ENCODE results near the gene GLRA3.

GLRA3 gene

DNA sequence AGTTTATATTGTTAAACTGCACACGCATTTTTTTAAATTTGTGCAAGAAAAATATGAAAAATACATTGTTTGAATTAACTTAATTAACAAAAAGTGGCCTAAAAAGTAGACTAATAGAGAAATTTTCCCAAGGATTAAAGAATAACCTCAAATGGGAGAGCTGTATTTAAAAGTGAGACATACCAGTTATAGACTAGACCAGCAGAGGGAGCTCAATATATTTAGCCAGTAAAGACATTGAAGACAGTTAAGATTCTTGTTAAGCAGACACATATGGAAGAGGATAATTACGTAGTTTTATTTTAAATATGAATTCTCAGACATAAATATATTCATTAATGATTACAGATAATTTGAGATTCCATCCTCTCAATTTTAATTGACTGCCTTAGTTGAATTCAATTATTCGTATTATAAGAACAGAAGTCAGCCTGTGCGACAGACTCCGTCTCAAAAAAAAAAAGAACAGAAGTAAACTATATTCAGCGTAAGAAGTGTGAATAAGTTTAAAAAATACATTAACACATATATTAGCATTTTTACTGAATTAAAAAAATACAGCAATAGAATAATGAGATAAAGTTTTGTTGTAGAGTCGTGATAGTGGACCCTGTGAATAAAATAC lies 64.8 kb downstream of the GLRA3 start:
- DNase-seq, result no peak
- Mint-ChIP-seq H3K27me3 (no peaks in the 10 kb centered on the region), H3K27ac (no peak overlapping the region), H3K9me3 (no peaks in the 10 kb centered on the region), H3K4me3 (no peak overlapping the region), H3K36me3 (no peaks in the 10 kb centered on the region), H3K4me1 (no peaks in the 10 kb centered on the region)
- CTCF ChIA-PET, result interaction anchor here (0.7 to 2.0 kb wide), 7 partner anchors 12 to 774 kb away, joined by 3 to 8 read pairs (median 4); no protein-coding TSS in a partner anchor

DNA sequence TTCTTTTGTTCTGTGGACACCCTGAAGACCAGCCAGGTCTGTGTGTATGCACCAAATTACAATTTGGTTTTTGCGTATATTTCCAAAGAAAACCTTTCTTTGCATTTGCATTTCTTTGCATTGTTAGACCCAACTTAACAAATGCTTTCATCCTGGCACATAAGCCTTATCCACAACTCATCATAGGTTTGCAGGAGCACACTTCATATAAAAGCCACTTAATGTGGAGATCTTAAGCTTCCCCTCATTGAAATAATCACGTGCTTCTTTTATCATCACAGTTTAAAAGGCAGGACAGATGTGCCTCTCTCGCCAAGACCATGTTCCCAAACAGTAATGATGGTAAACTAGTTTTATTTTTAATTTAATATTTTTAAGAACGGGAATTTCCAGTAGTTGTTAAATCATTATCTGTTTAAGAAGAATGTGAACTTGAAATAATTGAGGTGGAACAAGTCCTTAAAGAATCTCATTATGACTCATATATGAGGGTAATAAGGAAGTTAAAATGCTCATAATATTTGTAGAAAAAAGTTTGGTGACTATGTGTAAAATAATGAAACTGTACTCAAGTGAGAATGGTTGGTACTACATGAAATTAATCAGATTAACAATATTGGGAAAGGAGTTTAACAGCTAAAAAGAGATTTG lies 65.5 kb downstream of the GLRA3 start:
- no peaks in the 10 kb centered on the region for H3K4me1 Mint-ChIP-seq
- no peak overlapping the region for H3K27ac Mint-ChIP-seq
- no peaks in the 10 kb centered on the region for H3K9me3 Mint-ChIP-seq
- H3K27me3 Mint-ChIP-seq, result no peaks in the 10 kb centered on the region
- CTCF ChIA-PET, result interaction anchor here (0.7 to 2.0 kb wide), 7 partner anchors 12 to 775 kb away, joined by 3 to 8 read pairs (median 4); no protein-coding TSS in a partner anchor
- H3K4me3 Mint-ChIP-seq, result no peak overlapping the region
- DNase-seq, result no peak
- H3K36me3 Mint-ChIP-seq, result no peaks in the 10 kb centered on the region

DNA sequence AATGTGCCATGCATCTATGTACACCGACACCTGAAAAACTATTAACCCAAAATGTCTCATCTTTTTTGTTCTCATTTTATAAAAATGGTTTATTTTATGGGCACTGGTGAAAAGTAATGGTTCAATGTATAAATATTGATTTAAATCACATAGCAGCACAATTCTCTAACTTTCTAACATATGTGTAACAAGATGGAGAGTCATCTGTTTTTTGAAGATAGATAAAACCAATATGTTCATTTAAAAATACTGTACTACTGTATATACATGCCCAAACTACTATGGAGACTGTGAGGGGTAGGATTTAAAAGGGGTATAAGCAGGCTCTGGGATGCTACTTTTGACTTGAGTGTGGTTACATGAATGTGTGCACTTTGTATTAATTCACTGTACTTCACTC lies 67.6 kb downstream of the GLRA3 start:
- DNase-seq, result no peak
- H3K4me1 Mint-ChIP-seq, result no peaks in the 10 kb centered on the region
- H3K9me3 Mint-ChIP-seq, result no peaks in the 10 kb centered on the region
- H3K4me3 Mint-ChIP-seq, result no peak overlapping the region
- CTCF ChIA-PET, result no interaction called here
- no peaks in the 10 kb centered on the region for H3K27me3 Mint-ChIP-seq
- no peaks in the 10 kb centered on the region for H3K36me3 Mint-ChIP-seq
- H3K27ac Mint-ChIP-seq, result no peak overlapping the region

DNA sequence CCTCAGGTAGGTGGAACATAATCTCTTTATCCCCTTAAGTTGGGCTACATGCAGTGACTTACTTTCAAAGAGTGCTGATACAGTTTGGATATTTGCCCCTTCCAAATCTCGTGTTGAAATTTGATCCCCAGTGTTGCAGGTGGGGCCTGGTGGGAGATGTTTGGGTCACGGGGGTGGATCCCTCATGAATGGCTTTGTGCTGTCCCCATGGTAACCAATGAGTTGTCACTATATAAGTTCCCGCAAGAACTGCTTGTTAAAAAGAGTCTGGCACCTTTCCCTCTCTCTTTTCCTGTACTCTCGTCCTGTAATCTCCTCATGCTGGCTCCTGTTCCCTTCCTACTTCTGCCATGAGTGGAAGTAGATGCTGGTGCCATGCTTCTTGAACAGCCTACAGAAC lies 71.3 kb downstream of the GLRA3 start:
- Mint-ChIP-seq H3K27me3 (no peaks in the 10 kb centered on the region), H3K4me1 (no peaks in the 10 kb centered on the region), H3K36me3 (no peaks in the 10 kb centered on the region), H3K4me3 (no peak overlapping the region), H3K27ac (no peak overlapping the region), H3K9me3 (no peaks in the 10 kb centered on the region)
- CTCF ChIA-PET, result no interaction called here
- DNase-seq, result no peak

DNA sequence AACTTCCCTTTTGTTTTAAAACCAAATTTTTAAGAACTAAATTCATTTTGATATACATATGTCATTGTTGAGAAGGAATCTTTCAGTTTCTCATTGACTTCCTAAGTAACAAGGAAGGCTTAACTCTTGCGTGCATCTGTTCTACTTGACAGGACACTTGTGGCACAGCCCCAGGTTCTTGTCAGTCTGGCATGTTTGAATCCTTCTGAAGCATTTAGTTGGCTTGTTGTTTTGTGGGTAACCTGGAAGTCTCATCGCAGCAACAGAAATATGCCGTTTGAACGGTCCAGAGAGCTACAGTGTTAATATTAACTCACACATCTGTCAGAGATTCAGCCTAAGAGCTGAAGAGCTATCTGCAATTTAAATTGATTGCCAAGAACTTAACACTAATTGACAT lies 76.0 kb downstream of the GLRA3 start:
- Mint-ChIP-seq H3K4me1 (no peaks in the 10 kb centered on the region), H3K27ac (no peak overlapping the region), H3K27me3 (no peaks in the 10 kb centered on the region), H3K36me3 (no peaks in the 10 kb centered on the region), H3K9me3 (no peaks in the 10 kb centered on the region), H3K4me3 (no peak overlapping the region)
- DNase-seq, result no peak
- CTCF ChIA-PET, result no interaction called here

DNA sequence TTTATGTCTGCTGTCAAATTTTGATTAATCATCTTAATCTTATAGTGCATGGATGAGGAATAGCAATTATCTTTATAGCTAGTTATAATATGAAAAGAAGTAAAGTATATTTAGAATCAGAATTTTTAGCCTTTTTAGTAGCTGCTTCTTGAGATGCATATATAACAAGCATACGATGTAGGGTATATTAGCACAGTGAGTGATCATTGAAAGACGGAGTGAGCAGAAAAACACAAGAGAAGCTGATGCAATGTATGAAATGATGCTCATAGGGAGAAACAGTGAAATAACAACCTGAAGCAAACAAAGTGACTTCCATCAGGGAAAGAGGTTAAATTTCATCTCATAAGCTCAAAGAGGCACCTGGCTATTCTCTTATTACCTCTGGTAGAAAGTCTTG lies 77.0 kb downstream of the GLRA3 start:
- no peaks in the 10 kb centered on the region for H3K36me3 Mint-ChIP-seq
- H3K27me3 Mint-ChIP-seq, result no peaks in the 10 kb centered on the region
- no peaks in the 10 kb centered on the region for H3K4me1 Mint-ChIP-seq
- H3K9me3 Mint-ChIP-seq, result no peaks in the 10 kb centered on the region
- H3K27ac Mint-ChIP-seq, result no peak overlapping the region
- no peak for DNase-seq
- H3K4me3 Mint-ChIP-seq, result no peak overlapping the region
- CTCF ChIA-PET, result no interaction called here

DNA sequence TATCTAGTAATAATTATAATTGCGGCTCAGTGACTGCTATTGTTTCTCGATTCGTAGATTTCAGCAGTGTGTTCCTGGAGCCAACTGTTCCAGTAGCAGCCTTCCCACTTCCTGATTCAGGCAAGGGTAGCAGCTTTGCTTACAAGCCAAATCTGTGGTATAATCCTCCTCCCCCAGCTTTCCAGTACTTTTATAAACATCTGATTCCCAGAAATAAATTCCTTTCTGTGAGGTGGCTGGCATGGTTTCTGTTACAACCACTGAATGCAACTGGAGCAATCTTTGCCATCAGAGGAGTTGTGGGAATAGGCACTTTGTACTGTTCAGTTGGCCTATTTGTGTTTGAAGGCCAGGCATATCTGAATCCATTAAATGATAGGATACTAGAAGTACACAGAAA lies 80.0 kb downstream of the GLRA3 start:
- CTCF ChIA-PET, result interaction anchor here (1.2 kb wide), 1 partner anchor 15 kb away, joined by 3 read pairs; no protein-coding TSS in a partner anchor
- DNase-seq, result no peak
- Mint-ChIP-seq H3K27me3 (no peaks in the 10 kb centered on the region), H3K4me1 (no peaks in the 10 kb centered on the region), H3K36me3 (no peaks in the 10 kb centered on the region), H3K27ac (no peak overlapping the region), H3K9me3 (peaks cover 3% of the 10 kb centered on the region), H3K4me3 (no peak overlapping the region)

DNA sequence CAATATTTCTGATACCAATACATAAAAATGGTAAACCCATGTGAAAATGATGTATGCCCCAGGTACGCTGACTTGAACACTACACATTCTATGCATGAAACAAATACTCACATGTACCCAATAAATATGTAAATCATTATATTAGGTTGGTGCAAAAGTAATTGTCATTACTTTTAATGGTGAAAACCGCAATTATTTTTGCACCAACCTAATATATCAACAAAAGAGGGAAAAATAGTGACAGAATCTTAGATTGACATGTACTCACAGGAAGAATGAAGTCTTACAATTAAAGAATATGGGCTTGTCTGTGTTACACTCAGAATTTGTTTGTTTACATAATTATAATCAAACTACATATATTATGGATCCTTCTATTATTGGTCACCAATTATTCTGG lies 82.3 kb downstream of the GLRA3 start:
- Mint-ChIP-seq H3K27ac (no peak overlapping the region), H3K9me3 (peaks cover 5% of the 10 kb centered on the region), H3K36me3 (no peaks in the 10 kb centered on the region), H3K27me3 (no peaks in the 10 kb centered on the region), H3K4me3 (no peak overlapping the region), H3K4me1 (no peaks in the 10 kb centered on the region)
- CTCF ChIA-PET, result no interaction called here
- no peak for DNase-seq

DNA sequence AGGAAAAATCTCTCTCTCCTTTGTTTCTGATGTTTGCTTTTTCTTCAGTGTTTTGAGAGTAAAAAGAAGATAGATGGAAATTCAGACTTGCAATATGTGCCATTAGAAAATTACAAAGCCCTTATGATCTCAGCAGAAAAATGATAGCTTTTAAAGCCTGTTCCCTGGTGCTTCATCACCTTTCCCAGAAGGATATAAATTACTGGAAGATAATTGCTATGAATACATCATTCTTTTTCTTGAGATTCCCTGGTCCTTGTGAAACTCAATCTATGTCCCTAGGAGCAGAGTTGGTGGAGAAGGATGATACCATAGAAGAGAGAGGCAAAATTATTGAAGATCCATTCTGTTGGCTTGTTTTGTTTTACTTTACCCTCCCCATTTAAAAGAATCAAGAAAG lies 86.5 kb downstream of the GLRA3 start:
- Mint-ChIP-seq H3K9me3 (peaks cover 5% of the 10 kb centered on the region), H3K36me3 (no peaks in the 10 kb centered on the region)

DNA sequence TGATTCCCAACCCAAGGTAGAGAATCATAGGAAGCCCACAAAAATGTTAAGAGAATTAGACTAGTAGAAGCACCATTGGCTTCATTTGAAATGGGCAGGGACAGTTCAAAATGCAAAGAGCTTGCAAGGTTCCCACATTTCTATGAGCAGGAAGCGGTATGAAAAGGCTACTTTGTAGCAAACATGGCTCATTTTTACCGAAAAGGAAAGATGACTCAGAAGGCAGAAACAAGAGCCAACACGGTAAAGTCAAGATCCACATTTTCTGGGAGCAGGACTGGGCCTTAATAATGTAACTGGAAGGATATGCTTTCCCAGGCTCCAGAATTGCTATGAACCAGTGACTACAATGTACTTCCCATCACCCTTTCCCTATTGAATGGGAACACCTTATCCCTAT lies 89.5 kb downstream of the GLRA3 start:
- CTCF ChIA-PET, result no interaction called here
- DNase-seq, result no peak
- Mint-ChIP-seq H3K9me3 (peaks cover 2% of the 10 kb centered on the region), H3K36me3 (no peaks in the 10 kb centered on the region), H3K27ac (no peak overlapping the region), H3K4me3 (no peak overlapping the region), H3K27me3 (no peaks in the 10 kb centered on the region), H3K4me1 (no peaks in the 10 kb centered on the region)

More for the DNA sequence above, 86.5 kb downstream of the GLRA3 start:
- DNase-seq, result no peak
- Mint-ChIP-seq H3K27ac (no peak overlapping the region), H3K27me3 (no peaks in the 10 kb centered on the region), H3K4me3 (no peak overlapping the region), H3K4me1 (no peaks in the 10 kb centered on the region)
- CTCF ChIA-PET, result no interaction called here

DNA sequence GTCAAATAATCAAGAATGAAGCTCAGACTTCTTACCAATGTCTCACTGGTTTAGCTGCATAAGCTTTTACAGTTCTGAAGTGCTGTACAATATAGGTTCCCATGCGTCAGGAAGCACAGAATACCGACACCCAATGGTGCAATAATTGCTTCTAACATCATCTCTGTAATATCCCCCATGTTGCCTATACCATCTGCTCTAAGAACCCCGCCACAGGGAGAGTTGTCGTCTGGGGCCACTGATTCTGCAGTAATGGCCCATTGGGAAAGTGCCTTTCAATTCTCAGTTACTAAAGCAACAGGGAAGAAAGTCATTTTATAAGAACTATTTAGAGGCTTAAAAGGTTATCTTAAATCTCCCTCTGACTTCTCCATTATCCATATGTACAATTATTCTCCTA lies 94.9 kb downstream of the GLRA3 start:
- Mint-ChIP-seq H3K27me3 (no peaks in the 10 kb centered on the region), H3K9me3 (no peaks in the 10 kb centered on the region), H3K4me1 (no peaks in the 10 kb centered on the region), H3K4me3 (no peak overlapping the region), H3K27ac (no peak overlapping the region), H3K36me3 (no peaks in the 10 kb centered on the region)
- DNase-seq, result no peak
- CTCF ChIA-PET, result no interaction called here

DNA sequence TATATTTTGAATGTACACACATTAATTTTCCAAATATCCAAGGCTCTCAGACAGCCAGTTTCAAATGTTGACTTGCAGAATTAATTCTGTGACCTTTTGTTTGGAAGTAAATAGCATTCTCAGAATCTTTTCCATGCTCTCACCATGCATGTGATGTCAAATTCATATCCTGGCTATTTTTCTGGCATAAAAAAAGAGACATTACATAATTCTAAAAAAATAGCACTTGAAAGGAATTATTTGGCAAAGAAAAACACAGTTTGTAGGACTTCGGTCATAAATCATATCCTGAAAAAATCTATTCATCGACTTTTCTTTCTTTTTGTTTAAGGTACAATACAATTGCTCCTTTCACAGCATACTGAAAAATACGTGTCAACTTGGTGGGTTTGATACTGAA lies 111.2 kb downstream of the GLRA3 start:
- H3K27ac Mint-ChIP-seq, result no peak overlapping the region
- CTCF ChIA-PET, result no interaction called here
- H3K36me3 Mint-ChIP-seq, result no peaks in the 10 kb centered on the region
- no peaks in the 10 kb centered on the region for H3K4me1 Mint-ChIP-seq
- no peak overlapping the region for H3K4me3 Mint-ChIP-seq
- H3K9me3 Mint-ChIP-seq, result no peaks in the 10 kb centered on the region
- no peaks in the 10 kb centered on the region for H3K27me3 Mint-ChIP-seq
- no peak for DNase-seq

DNA sequence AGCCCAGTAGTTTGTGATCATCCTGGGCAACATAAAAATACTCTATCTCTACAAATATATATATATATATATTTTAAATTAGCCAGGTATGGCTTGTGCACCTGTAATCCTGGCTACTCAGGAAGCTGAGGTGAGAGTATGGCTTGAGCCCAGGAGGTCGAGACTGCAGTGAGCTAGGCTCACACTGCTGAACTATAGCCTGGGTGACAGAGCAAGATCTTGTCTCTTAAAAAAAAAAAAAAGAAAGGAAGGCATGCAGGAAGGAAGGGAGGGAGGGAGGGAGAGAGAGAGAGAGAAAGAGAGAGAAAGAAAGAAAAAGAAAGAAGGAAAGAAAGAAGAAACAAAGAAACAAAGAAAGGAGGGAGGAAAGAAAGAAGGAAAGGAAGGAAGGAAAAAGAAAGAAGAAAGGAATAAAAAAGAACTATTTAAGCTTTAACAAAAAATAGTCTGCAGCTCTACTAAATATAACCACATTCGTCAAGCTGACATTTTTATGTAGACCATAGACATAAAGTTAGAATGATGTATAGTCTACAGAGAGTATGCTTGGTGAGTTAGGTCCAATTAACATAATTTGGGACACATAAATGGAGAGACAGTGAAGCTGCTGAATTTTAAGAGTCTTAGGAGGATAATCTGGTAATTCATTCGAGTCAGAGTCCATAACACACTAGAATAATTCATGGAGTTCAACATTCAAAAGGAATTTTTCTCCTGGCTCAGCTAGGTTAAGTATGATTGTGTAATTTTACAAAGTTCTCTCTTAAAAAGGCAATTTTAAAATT lies 111.9 kb downstream of the GLRA3 start:
- CTCF ChIA-PET, result no interaction called here
- no peak for DNase-seq
- Mint-ChIP-seq H3K4me1 (no peaks in the 10 kb centered on the region), H3K4me3 (no peak overlapping the region), H3K27ac (no peak overlapping the region), H3K36me3 (no peaks in the 10 kb centered on the region), H3K9me3 (no peaks in the 10 kb centered on the region), H3K27me3 (no peaks in the 10 kb centered on the region)

DNA sequence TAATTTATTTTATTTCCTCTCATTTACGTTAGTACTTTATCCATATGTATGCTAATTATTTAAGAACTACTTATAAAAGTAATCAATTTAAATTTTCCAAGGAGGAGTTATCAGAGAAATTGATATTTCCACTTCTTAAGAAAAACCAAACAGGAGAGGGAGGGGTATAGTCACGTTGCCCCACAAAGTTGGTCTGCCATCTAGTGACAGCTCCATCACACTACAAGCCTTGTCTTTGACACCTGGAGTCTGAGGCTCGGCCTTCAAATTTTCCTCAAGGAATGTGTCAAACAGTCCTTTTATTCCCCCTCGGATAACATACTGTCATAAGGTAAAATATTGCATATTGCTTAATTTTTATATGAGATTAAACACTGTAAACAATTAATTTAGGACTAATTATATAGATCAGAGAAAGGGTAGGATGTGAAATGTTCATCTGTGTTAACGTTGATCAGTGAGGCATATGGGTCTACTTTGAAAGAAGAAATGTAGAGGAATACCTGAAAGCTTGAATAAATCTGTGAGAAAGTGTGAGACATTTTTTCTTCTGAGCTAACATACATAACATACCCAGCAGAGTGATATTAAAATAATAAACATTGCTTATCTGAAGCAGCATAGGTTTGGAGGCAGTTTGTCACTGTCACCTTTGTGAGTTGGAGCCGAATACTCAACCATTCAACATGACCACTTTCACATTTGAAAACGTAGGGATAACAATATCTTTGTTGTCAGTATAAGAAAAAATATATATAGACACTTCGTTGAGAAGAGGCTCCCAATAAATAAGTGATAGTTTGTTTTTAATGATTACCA lies 114.4 kb downstream of the GLRA3 start:
- no peak overlapping the region for H3K27ac Mint-ChIP-seq
- H3K4me3 Mint-ChIP-seq, result no peak overlapping the region
- H3K4me1 Mint-ChIP-seq, result no peaks in the 10 kb centered on the region
- no peaks in the 10 kb centered on the region for H3K27me3 Mint-ChIP-seq
- CTCF ChIA-PET, result interaction anchor here (1.3 kb wide), 1 partner anchor 64 kb away, joined by 3 read pairs; no protein-coding TSS in a partner anchor
- no peaks in the 10 kb centered on the region for H3K9me3 Mint-ChIP-seq
- peak; percentile 31 for DNase-seq
- H3K36me3 Mint-ChIP-seq, result no peaks in the 10 kb centered on the region
